Glomerular visceral epithelial cell (primary cell): Measurements from ENCODE around the gene APBA2.
A peak's percentile ranks its signal among the peaks of the same experiment; 100 is the strongest.

Experiments
- DNase-seq: peaks from one replicate; pipeline ENCODE4 v3.0.0-alpha.2; 2016; ENCODE audit errors: extremely low spot score

The APBA2 gene

GRCh38 chr15:28983432-28984311 lies 97.9 kb downstream of the APBA2 start:
- no peak for DNase-seq

GRCh38 chr15:28984421-28985315 lies 98.9 kb downstream of the APBA2 start:
- DNase-seq: peak; percentile 38

- no peak for DNase-seq
Observed at GRCh38 chr15:28985316-28985645, 99.5 kb downstream of the APBA2 start.

GRCh38 chr15:28985691-28986090 lies 99.9 kb downstream of the APBA2 start:
- no peak for DNase-seq

- no peak for DNase-seq
Observed at GRCh38 chr15:28986108-28986507, 100.3 kb downstream of the APBA2 start.

- DNase-seq: no peak
Observed at GRCh38 chr15:28986726-28987125, 101.0 kb downstream of the APBA2 start.

GRCh38 chr15:28987337-28987736 lies 101.6 kb downstream of the APBA2 start:
- DNase-seq: no peak

GRCh38 chr15:28989239-28989830 lies 103.6 kb downstream of the APBA2 start:
- DNase-seq: peak; percentile 7

GRCh38 chr15:28989896-28990295 lies 104.1 kb downstream of the APBA2 start:
- no peak for DNase-seq

GRCh38 chr15:28990390-28990789 lies 104.6 kb downstream of the APBA2 start:
- DNase-seq: no peak

GRCh38 chr15:28991236-28992171 lies 105.7 kb downstream of the APBA2 start:
- DNase-seq: no peak

GRCh38 chr15:28992336-28992864 lies 106.6 kb downstream of the APBA2 start:
- DNase-seq: no peak

GRCh38 chr15:28993051-28993719 lies 107.4 kb downstream of the APBA2 start:
- DNase-seq: no peak

GRCh38 chr15:28993720-28994053 lies 107.9 kb downstream of the APBA2 start:
- no peak for DNase-seq

- no peak for DNase-seq
Observed at GRCh38 chr15:28994142-28994830, 108.5 kb downstream of the APBA2 start.

- no peak for DNase-seq
Observed at GRCh38 chr15:28994831-28995596, 109.2 kb downstream of the APBA2 start.

GRCh38 chr15:28995705-28996104 lies 109.9 kb downstream of the APBA2 start:
- DNase-seq: no peak

- DNase-seq: no peak
Observed at GRCh38 chr15:28996289-28996688, 110.5 kb downstream of the APBA2 start.

- no peak for DNase-seq
Observed at GRCh38 chr15:28996953-28997352, 111.2 kb downstream of the APBA2 start.
